Activated CD4-positive, alpha-beta T cell treated with anti-CD3 and anti-CD28 coated beads for 36 hours (primary cell): ENCODE measurements around the gene PCBD1. TPM values are rescaled to one million over a fixed set of nuclear protein-coding genes. Genes with fewer than 3 reads are reported as not detected.

ENCODE experiments used
- ATAC-seq: fragments of 200-7000 bp; cut with Tn5 transposase; one replicate; pipeline ENCODE4 v1.10.0; 2021; ENCODE audit warnings: mild to moderate bottlenecking, moderate library complexity
- CTCF ChIA-PET: fragments of 350-600 bp; sonication (Branson Sonifier 250); formaldehyde crosslinking; loops from one replicate; lab custom pipeline; 2021; ENCODE audit warnings: antibody characterized with exemption; lab: Charles Lee
- POLR2A ChIA-PET: fragments of 350-600 bp; sonication (Branson Sonifier 250); formaldehyde crosslinking; loops from one replicate; lab custom pipeline; 2021; ENCODE audit warnings: antibody characterized with exemption, inconsistent platforms; lab: Charles Lee
- DNase-seq: peaks from one replicate; pipeline ENCODE4 v3.0.0-alpha.2; 2020
- H3K27ac Mint-ChIP-seq: one replicate; pipeline ENCODE4 v1.8.0; 2021; ENCODE audit warnings: mixed read lengths
- H3K27me3 Mint-ChIP-seq: one replicate; pipeline ENCODE4 v1.8.0; 2021; ENCODE audit warnings: mixed read lengths
- H3K36me3 Mint-ChIP-seq: one replicate; pipeline ENCODE4 v1.8.0; 2021; ENCODE audit warnings: low read depth, mixed read lengths
- H3K4me1 Mint-ChIP-seq: one replicate; pipeline ENCODE4 v1.8.0; 2021; ENCODE audit warnings: mixed read lengths
- H3K4me3 Mint-ChIP-seq: one replicate; pipeline ENCODE4 v1.8.0; 2021; ENCODE audit warnings: mild to moderate bottlenecking, moderate library complexity, mixed read lengths
- H3K9me3 Mint-ChIP-seq: one replicate; pipeline ENCODE4 v1.8.0; 2021; ENCODE audit warnings: low read depth, mixed read lengths
- intact Hi-C, 2 experiments: fragments of 100-400 bp; cut with DNase I in 1 of 2; cut with micrococcal nuclease in 1 of 2; formaldehyde crosslinking; loops; one replicate each; pipeline versions ENCODE4 v1.14.2 to v1.15.1; 2022 to 2024; cut with DNase I, micrococcal nuclease
- total RNA-seq, 2 experiments: library from RNA; stranded (reverse); gene quantifications; one replicate each; pipeline ENCODE4 v1.2.3, GENCODE V29; 2021

Gene PCBD1
- total RNA-seq, 2 experiments from 2014 or later, result 40.1 to 47.6 TPM

DNA sequence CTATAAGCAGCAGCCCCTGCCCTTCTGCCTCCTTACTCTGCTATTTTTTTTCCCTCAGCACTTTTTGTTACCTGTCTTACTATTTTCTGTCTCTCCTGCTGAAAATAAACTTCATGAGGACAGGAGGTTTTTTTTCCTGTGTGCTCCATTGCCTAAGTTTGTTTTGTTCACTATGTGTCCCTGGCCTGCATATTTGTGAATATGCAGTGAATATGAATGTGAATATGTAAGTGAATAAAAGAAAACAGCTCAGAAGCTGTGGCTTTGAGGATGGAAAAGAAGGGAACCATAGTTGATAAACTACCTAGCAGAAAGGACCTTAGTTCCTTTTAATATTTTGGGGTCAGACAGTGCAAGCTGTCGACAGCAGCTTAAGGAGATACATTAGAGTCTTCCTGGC, 34.9 kb downstream of the PCBD1 start:
- CTCF ChIA-PET, result interaction anchor here (0.6 to 1.4 kb wide), 3 partner anchors 27 to 309 kb away, joined by 3 to 6 read pairs (median 3); no protein-coding TSS in a partner anchor
- intact Hi-C loops, result no loop called here
- DNase-seq (no peak), ATAC-seq (no peak)
- Mint-ChIP-seq H3K36me3 (peaks cover 41% of the 10 kb centered on the region), H3K4me3 (no peak overlapping the region), H3K27me3 (no peaks in the 10 kb centered on the region), H3K4me1 (peaks cover 21% of the 10 kb centered on the region), H3K9me3 (no peaks in the 10 kb centered on the region), H3K27ac (no peak overlapping the region)
- POLR2A ChIA-PET, result no interaction called here

DNA sequence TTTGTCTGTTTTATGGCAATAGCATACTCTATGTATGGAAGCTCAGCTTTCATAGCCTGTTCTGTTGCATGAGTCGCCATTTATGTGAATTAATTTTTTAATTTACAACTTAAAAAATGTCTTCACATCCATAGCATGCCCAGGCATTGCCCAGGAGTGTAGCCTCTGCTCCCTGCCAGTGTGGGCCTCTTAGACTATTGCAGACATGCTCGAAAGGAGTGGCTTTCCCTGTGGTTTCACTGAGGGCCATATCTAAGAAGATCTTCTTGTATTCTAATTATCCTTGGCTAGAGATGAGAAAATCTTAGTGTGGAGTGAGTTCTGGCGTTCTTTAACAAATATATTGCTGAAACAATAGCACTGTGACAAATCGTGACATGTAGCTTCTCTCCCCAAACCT, 35.3 kb downstream of the PCBD1 start:
- no peak for ATAC-seq
- H3K27ac Mint-ChIP-seq, result no peak overlapping the region
- CTCF ChIA-PET, result interaction anchor here (0.6 to 1.4 kb wide), 2 partner anchors 28 to 309 kb away, joined by 3 to 6 read pairs; no protein-coding TSS in a partner anchor

DNA sequence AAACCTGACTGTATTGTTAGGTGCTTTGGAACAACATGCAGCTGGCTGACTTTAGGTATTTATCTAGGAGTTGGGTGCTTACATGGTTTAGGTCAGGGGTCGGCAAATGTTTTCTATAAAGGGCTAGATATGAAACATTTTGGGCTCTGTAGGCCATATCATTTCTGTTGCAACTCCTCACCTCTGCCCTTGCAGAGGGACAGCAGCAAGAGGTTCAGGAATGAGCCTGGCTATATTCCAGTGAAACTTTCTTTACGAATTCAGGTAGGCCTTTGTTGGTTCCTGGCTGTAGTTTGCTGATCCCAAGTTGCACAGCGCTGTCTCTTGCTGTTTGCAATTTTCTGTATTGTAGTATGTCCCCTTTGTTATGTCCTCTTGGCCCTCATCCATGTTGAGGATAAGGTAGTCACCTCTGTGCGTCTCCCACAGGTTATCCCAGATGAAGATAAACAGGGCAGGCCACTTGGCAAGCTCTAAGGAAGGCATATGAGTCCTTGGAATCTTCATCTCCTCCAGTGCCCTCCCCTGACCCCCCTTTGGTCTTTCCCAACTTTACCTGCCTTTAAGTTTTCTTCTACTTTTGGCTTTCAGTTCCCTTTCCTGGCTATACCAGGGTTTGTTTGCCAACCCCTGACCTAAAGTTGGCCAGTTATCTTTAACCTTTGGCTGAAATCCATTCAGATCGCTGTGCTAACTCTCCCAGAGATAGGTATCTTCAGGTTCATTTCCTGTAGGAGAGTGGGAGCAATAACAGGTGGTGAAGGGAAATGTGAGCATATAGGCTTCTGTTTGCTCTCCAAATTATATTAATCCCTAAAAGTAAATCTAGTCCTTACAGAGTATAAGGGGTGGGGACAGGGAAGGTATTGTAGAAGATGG, 36.5 kb downstream of the PCBD1 start:
- POLR2A ChIA-PET, result no interaction called here
- Mint-ChIP-seq H3K4me3 (no peak overlapping the region), H3K27me3 (no peaks in the 10 kb centered on the region), H3K9me3 (no peaks in the 10 kb centered on the region), H3K4me1 (peaks cover 31% of the 10 kb centered on the region), H3K36me3 (peaks cover 37% of the 10 kb centered on the region), H3K27ac (no peak overlapping the region)
- CTCF ChIA-PET, result interaction anchor here (0.7 kb wide), 1 partner anchor 878 kb away, joined by 3 read pairs; no protein-coding TSS in a partner anchor
- intact Hi-C loops, result no loop called here
- DNase-seq (no peak), ATAC-seq (no peak)

More for the DNA sequence above, 35.3 kb downstream of the PCBD1 start:
- intact Hi-C loops, result no loop called here
- POLR2A ChIA-PET, result no interaction called here
- DNase-seq, result no peak
- Mint-ChIP-seq H3K4me1 (peaks cover 22% of the 10 kb centered on the region), H3K9me3 (no peaks in the 10 kb centered on the region), H3K27me3 (no peaks in the 10 kb centered on the region), H3K36me3 (peaks cover 39% of the 10 kb centered on the region), H3K4me3 (no peak overlapping the region)

DNA sequence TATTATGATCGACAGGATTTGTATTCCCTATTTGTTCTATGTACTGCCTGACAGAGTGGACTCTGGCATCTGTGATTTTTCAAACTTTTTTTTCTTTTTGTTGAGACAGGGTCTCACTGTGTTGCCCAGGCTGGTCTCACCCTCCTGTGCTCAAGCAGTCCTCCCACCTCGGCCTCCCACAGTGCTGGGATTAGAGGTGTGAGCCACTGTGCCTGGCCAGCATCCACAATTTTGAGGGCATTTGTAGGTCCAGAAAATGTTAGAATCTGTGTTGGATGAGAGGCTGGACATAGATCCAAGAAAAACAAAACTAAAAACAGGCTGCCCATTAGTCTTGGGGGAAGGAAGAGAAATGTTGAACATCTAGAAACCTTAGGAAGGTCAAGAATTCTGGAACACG, 38.3 kb downstream of the PCBD1 start:
- Mint-ChIP-seq H3K9me3 (no peaks in the 10 kb centered on the region), H3K4me1 (peaks cover 37% of the 10 kb centered on the region), H3K4me3 (no peak overlapping the region), H3K27ac (no peak overlapping the region), H3K36me3 (peaks cover 36% of the 10 kb centered on the region), H3K27me3 (no peaks in the 10 kb centered on the region)
- intact Hi-C loops, result no loop called here
- no peak for ATAC-seq
- POLR2A ChIA-PET, result no interaction called here
- CTCF ChIA-PET, result no interaction called here
- no peak for DNase-seq

DNA sequence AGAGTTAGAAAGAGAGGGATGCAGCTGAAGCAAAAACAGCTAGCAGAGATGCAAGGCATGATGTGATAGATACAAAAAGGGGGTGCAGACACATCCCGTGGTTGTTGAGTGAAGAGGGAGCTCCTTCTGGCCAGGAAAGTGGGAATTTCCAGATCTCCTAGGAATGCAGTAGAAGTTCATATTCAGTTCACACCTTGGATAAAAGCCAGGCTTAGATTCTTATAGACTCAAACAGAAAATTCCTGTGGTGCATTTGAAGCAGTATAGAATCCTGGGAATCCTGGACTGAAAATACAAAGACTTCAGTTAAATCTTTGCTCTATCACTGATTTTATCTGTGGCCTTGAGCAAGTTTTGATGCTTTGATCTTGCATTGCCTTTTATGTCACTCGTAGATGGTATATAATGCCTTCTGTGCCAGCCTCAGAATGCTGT, 38.8 kb downstream of the PCBD1 start:
- no peak for DNase-seq
- Mint-ChIP-seq H3K9me3 (no peaks in the 10 kb centered on the region), H3K27me3 (no peaks in the 10 kb centered on the region), H3K36me3 (peaks cover 41% of the 10 kb centered on the region), H3K4me1 (peaks cover 42% of the 10 kb centered on the region), H3K4me3 (no peak overlapping the region), H3K27ac (no peak overlapping the region)
- CTCF ChIA-PET, result no interaction called here
- POLR2A ChIA-PET, result no interaction called here
- intact Hi-C loops, result no loop called here
- ATAC-seq, result no peak

DNA sequence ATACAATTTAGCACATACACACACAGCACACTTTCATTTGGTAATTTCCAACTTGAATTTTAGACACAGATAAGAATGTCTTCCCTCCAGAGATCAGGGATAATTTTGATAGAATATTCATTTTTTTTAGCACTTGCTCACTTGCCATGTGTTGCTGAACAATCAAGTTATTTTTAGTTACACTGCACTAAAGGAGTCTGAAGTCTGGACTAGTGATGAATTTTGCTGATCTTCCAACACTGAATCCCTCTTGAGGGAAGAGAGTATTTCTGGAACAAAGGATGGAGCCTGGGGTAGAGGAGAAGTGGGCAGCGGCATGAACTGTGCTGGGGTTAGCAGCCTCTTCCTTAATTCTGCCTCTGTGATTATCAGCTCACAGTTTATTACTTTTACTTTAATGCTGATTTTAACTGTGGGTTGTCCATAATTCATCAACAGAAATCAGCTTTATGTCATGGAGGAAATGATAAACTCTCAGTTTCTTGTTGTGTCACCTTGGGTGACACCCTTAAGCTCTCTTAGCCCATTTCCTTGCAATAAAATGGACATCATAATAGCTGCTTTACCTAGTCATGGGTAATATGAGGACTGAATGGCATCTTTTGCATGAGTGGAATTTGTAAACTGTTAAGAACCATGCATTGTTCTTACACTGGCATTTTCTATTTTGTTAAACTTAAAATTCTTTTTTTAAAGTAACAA, 40.6 kb downstream of the PCBD1 start:
- POLR2A ChIA-PET, result interaction anchor here (0.5 to 1.1 kb wide), 3 partner anchors 11 to 15 kb away, joined by 3 to 4 read pairs (median 3); no protein-coding TSS in a partner anchor
- H3K27me3 Mint-ChIP-seq, result no peaks in the 10 kb centered on the region
- ATAC-seq (peak; percentile 86), DNase-seq (no peak)
- H3K4me1 Mint-ChIP-seq, result peaks cover 52% of the 10 kb centered on the region
- H3K4me3 Mint-ChIP-seq, result peak overlapping the region; percentile 23
- H3K27ac Mint-ChIP-seq, result peak overlapping the region; percentile 82
- intact Hi-C loops, result loop anchor here (1.0 kb wide), 2 partner anchors 15 to 27 kb away; no protein-coding TSS in a partner anchor
- peaks cover 49% of the 10 kb centered on the region for H3K36me3 Mint-ChIP-seq
- CTCF ChIA-PET, result interaction anchor here (0.7 to 2.2 kb wide), 5 partner anchors 9 to 30 kb away, joined by 3 to 8 read pairs (median 4); no protein-coding TSS in a partner anchor
- no peaks in the 10 kb centered on the region for H3K9me3 Mint-ChIP-seq

DNA sequence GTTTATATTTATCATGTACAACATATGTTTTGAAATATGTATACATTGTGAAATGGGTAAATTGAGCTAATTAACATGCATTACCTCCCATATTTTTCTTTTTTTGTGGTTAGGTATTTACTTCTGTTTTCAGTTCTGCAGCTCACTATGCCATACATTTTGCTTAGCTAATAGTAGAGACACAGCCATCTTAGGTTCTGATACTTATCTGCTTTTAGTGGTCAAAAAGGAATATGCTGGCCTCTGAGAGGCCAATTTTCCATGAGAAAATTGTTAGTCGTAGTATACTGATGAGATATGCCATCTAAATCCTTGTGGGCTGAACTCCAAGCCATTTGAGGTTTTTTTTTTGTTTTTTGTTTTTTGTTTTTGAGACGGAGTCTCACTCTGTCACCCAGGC, 41.6 kb downstream of the PCBD1 start:
- ATAC-seq, result no peak
- peaks cover 56% of the 10 kb centered on the region for H3K36me3 Mint-ChIP-seq
- H3K27me3 Mint-ChIP-seq, result no peaks in the 10 kb centered on the region
- no peaks in the 10 kb centered on the region for H3K9me3 Mint-ChIP-seq
- no peak overlapping the region for H3K4me3 Mint-ChIP-seq
- peak overlapping the region; percentile 40 for H3K27ac Mint-ChIP-seq
- intact Hi-C loops, result no loop called here
- H3K4me1 Mint-ChIP-seq, result peaks cover 52% of the 10 kb centered on the region
- POLR2A ChIA-PET, result no interaction called here
- DNase-seq, result no peak
- CTCF ChIA-PET, result interaction anchor here (1.6 to 2.2 kb wide), 5 partner anchors 9 to 26 kb away, joined by 5 to 8 read pairs (median 7); no protein-coding TSS in a partner anchor

DNA sequence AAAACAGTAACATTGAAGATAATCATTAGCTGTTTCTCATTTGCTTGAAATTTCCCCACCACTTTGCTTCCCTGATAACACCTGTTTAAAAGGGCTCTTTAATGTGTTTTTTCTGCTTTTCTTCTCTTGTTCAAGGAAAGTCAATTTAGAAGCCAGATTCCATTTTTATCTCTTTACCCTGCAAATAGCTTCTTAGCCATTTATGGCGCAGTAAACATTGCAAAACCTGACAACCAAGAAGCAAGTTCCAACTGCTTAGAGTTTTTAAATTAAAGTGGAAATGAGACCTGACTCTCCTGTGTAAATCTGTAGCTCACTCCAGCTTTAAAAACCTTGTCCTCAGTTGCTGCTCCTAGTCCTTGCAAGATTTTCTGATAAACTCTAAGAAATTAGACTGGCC, 42.5 kb downstream of the PCBD1 start:
- intact Hi-C loops, result no loop called here
- POLR2A ChIA-PET, result no interaction called here

DNA sequence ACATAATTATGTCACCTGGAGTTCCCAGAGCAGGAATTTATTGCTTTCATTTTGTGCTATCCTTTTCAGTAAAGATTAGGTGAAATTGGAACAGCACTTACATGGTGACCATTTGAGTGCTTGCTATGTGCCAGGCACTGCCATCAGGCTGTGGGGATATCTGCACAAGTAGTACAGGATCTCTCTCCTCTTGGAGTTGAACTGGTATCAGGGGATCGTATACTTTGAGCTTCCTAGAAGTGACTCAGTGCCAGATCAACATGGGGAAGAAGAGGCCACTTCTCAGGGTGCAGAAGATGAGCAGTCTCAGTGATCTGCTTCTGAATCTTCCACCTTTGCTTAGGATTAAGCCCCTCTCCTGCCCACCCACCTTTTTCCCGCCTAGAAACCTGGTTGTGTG, 43.1 kb downstream of the PCBD1 start:
- Mint-ChIP-seq H3K9me3 (no peaks in the 10 kb centered on the region), H3K27me3 (no peaks in the 10 kb centered on the region), H3K36me3 (peaks cover 56% of the 10 kb centered on the region), H3K4me1 (peaks cover 64% of the 10 kb centered on the region), H3K27ac (peak overlapping the region; percentile 42), H3K4me3 (no peak overlapping the region)
- intact Hi-C loops, result no loop called here
- POLR2A ChIA-PET, result no interaction called here
- ATAC-seq (no peak), DNase-seq (no peak)
- CTCF ChIA-PET, result interaction anchor here (0.9 to 2.2 kb wide), 3 partner anchors 11 to 15 kb away, joined by 3 to 7 read pairs (median 7); no protein-coding TSS in a partner anchor

More for the DNA sequence above, 42.5 kb downstream of the PCBD1 start:
- DNase-seq (no peak), ATAC-seq (no peak)
- CTCF ChIA-PET, result interaction anchor here (0.9 to 2.2 kb wide), 5 partner anchors 10 to 25 kb away, joined by 3 to 7 read pairs (median 6); no protein-coding TSS in a partner anchor
- Mint-ChIP-seq H3K27ac (peak overlapping the region; percentile 42), H3K36me3 (peaks cover 59% of the 10 kb centered on the region), H3K9me3 (no peaks in the 10 kb centered on the region), H3K4me1 (peaks cover 59% of the 10 kb centered on the region), H3K27me3 (no peaks in the 10 kb centered on the region), H3K4me3 (no peak overlapping the region)

DNA sequence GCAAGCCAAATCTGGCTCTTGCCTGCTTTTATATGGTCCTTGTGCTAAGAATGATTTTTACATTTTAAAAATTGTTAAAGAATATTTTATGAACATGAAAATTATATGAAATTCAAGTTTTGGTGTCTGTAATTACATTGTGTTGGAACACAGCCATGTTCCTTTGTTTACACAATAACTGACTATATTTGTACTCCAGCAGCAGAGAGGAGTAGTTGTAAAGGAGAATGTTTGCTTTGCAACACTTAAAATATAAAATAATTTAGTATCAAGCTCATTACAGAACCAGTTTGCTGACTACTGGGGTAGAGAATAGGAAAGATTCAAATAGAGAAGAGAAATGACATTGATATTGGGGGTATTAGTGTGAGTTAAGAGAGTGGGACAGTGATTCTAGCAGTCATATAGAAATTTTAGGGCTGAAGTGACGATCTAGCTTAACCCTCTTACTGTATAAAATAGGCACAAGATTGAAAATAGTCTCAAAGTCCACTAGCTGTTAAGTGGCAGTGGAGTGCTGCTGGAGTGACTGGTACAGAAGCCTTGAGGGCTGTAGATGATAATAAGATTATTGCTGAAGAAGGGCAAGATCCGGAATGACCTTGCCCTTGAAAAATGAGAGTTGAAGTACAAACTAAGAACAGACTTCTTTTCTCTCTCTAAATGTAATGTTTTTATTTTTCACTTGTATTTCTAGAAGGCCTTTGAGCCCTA, 44.4 kb downstream of the PCBD1 start:
- no peak overlapping the region for H3K4me3 Mint-ChIP-seq
- no peak overlapping the region for H3K27ac Mint-ChIP-seq
- H3K9me3 Mint-ChIP-seq, result no peaks in the 10 kb centered on the region
- H3K4me1 Mint-ChIP-seq, result peaks cover 62% of the 10 kb centered on the region
- no peak for DNase-seq
- ChIA-PET POLR2A (interaction anchor here (1.2 kb wide), 1 partner anchor 23 kb away, joined by 3 read pairs; no protein-coding TSS in a partner anchor), CTCF (interaction anchor here (0.7 to 1.0 kb wide), 2 partner anchors 12 to 773 kb away, joined by 3 read pairs; no protein-coding TSS in a partner anchor)
- intact Hi-C loops, result no loop called here
- no peak for ATAC-seq
- no peaks in the 10 kb centered on the region for H3K27me3 Mint-ChIP-seq
- H3K36me3 Mint-ChIP-seq, result peaks cover 57% of the 10 kb centered on the region
